Measurements from ENCODE around the gene GLP1R.

GLP1R gene

DNA sequence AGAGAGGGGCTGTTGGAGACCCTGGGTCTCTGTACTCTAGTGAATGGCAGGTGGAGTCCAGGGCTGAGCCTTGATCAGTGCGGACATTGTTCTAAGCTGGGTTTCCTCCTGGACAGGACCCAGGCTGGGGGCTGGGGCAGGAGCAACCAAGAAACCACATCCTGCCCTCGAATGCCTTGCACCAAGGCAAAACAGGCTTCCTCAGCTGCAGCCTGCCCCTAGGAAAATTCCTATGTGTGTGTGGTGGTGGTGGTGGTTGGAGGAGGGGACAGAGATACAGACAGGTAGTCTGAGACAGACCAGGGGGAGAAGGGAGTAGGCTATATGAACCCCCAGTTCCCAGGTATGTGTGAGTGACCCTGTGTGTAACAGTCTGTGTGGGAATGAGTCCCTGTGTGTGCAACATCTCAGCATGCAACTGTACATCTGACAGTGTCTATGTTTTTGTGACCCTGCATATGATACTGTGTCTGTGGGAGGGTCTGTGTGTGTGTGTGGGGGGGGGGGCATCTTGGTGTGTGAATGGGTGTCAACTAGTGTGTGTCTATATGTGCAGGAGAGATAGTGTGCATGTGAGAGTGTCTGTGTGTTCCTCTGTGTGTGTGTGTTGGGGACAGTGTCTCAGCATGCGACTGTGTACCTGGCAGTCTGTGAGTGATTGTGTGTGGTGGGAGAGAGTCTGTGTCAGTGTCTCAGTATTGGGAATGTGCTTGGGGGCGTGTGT, 3.0 kb downstream of the GLP1R start:
- H3K4me3 ChIP-seq (ENCODE audit: low read length), result no peak overlapping the region
- H3K27ac ChIP-seq (ENCODE audit: low read depth, low read length), result no peak overlapping the region
- no peaks in the 10 kb centered on the region for H3K9me2 ChIP-seq (replicated peaks; ENCODE audit: control insufficient read depth, low read length)
- no peaks in the 10 kb centered on the region for H3F3A ChIP-seq (ENCODE audit: control insufficient read depth, insufficient read depth)
- no peaks in the 10 kb centered on the region for H3K4me1 ChIP-seq (ENCODE audit: control insufficient read depth, low read length)
- H3K36me3 ChIP-seq (ENCODE audit: control insufficient read depth, low read length), result no peaks in the 10 kb centered on the region
- no peak overlapping the region for H3K4me2 ChIP-seq (ENCODE audit: low read length)
- H3K9me3 ChIP-seq (ENCODE audit: control insufficient read depth, insufficient read depth, low read length), result no peaks in the 10 kb centered on the region
- H3K27me3 ChIP-seq (ENCODE audit: control insufficient read depth, low read length), result peaks cover 7% of the 10 kb centered on the region; the same call in 1 of the 2 replicates
- TF ChIP-seq EZH2phosphoT487 (IDR thresholded peaks at IDR 0.05; ENCODE audit: borderline replicate concordance, low read length), result no peak
- TF ChIP-seq, protein P1, sequence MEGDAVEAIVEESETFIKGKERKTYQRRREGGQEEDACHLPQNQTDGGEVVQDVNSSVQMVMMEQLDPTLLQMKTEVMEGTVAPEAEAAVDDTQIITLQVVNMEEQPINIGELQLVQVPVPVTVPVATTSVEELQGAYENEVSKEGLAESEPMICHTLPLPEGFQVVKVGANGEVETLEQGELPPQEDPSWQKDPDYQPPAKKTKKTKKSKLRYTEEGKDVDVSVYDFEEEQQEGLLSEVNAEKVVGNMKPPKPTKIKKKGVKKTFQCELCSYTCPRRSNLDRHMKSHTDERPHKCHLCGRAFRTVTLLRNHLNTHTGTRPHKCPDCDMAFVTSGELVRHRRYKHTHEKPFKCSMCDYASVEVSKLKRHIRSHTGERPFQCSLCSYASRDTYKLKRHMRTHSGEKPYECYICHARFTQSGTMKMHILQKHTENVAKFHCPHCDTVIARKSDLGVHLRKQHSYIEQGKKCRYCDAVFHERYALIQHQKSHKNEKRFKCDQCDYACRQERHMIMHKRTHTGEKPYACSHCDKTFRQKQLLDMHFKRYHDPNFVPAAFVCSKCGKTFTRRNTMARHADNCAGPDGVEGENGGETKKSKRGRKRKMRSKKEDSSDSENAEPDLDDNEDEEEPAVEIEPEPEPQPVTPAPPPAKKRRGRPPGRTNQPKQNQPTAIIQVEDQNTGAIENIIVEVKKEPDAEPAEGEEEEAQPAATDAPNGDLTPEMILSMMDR (IDR thresholded peaks at IDR 0.05; ENCODE audit: low read depth, low read length, poor library complexity, severe bottlenecking), result no peak
- no peaks in the 10 kb centered on the region for H4K20me1 ChIP-seq (ENCODE audit: control insufficient read depth, insufficient read depth, low read depth, low read length)
- H3K79me2 ChIP-seq (ENCODE audit: control insufficient read depth, low read length), result no peaks in the 10 kb centered on the region

DNA sequence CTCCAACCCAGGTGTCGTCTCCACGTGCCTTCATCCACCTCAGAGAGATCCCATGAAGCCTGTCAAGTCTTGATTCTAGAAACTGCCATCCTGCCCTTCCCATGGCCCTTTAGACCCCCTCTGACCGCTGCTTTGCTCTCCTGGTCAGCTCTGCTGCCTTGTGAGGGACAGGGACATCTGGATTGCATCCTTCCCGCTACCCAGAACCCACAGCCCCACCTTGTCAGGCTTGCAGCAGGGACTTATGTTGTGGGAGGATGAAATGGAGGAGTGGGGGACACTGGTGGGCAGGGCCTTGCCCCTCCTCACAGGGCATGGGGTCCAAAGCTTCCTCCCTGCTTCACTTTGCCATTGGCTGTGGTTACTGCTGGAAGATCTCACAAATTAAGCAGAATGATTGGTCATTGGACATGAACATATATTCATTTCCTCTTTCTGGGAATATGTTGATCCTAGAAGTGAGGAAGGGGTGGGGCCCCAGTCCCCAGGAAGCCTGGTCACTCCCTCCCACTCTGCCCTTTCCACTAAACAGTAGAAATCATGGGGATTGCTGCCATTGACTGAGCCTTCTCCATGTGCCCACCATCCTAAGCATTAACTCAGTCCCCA, 4.5 kb downstream of the GLP1R start:
- Histone ChIP-seq H3K36me3 (ENCODE audit: control insufficient read depth, low read length) (no peaks in the 10 kb centered on the region), H3K79me2 (ENCODE audit: control insufficient read depth, low read length) (no peaks in the 10 kb centered on the region), H3K9me2 (replicated peaks; ENCODE audit: control insufficient read depth, low read length) (no peaks in the 10 kb centered on the region), H3K27me3 (ENCODE audit: control insufficient read depth, low read length) (0 out of 2 replicates have a peak, but pooled peaks cover 4% of the 10 kb centered on the region), H4K20me1 (ENCODE audit: control insufficient read depth, insufficient read depth, low read depth, low read length) (no peaks in the 10 kb centered on the region), H3K9me3 (ENCODE audit: control insufficient read depth, insufficient read depth, low read length) (no peaks in the 10 kb centered on the region), H3K4me3 (ENCODE audit: low read length) (no peak overlapping the region), H3K27ac (ENCODE audit: low read depth, low read length) (no peak overlapping the region), H3F3A (ENCODE audit: control insufficient read depth, insufficient read depth) (no peaks in the 10 kb centered on the region), H3K4me2 (ENCODE audit: low read length) (no peak overlapping the region), H3K4me1 (ENCODE audit: control insufficient read depth, low read length) (no peaks in the 10 kb centered on the region)
- no peak for TF ChIP-seq EZH2phosphoT487 (IDR thresholded peaks at IDR 0.05; ENCODE audit: borderline replicate concordance, low read length)
- TF ChIP-seq, protein P1 (IDR thresholded peaks at IDR 0.05; ENCODE audit: low read depth, low read length, poor library complexity, severe bottlenecking), result no peak

DNA sequence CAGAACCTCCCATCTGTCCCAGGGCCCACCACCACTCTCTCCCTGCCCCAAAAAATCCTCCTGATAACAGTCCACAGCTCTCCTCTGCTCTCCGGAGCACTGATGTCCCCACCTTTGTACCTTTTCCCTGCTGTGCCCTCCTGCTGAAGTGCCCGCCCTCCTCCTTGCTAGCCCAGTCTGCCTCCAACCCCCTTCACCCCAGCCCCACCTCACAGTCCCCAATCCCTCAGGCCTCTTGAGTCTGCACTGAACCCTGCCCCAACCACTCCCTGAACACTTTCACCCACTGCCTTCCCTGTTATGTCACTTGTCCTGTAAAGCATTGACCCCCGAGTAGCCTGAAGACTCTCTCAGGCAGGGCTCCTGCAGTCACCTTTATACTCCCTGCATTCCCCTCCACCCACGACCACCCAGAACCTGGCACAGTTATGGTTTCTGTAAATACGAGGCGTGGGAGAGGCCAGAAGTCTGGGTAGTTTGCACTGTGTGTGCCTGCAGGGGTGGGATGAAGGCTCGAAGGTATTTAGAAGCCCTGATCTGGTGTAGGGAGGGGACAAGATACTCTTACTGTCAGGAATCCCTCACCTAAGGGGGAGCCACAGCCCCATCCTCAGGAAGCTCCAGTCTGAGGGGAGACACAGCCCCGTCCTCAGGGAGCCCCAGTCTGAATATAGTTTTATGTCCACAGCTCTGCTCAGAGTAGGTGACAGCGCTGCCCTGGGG, 5.4 kb downstream of the GLP1R start:
- Histone ChIP-seq H3K4me2 (ENCODE audit: low read length) (no peak overlapping the region), H3K27me3 (ENCODE audit: control insufficient read depth, low read length) (0 out of 2 replicates have a peak, but pooled peaks cover 4% of the 10 kb centered on the region), H3K4me1 (ENCODE audit: control insufficient read depth, low read length) (no peaks in the 10 kb centered on the region), H3F3A (ENCODE audit: control insufficient read depth, insufficient read depth) (no peaks in the 10 kb centered on the region), H4K20me1 (ENCODE audit: control insufficient read depth, insufficient read depth, low read depth, low read length) (no peaks in the 10 kb centered on the region), H3K27ac (ENCODE audit: low read depth, low read length) (no peak overlapping the region), H3K9me3 (ENCODE audit: control insufficient read depth, insufficient read depth, low read length) (no peaks in the 10 kb centered on the region), H3K9me2 (replicated peaks; ENCODE audit: control insufficient read depth, low read length) (no peaks in the 10 kb centered on the region), H3K4me3 (ENCODE audit: low read length) (no peak overlapping the region), H3K79me2 (ENCODE audit: control insufficient read depth, low read length) (no peaks in the 10 kb centered on the region), H3K36me3 (ENCODE audit: control insufficient read depth, low read length) (no peaks in the 10 kb centered on the region)
- TF ChIP-seq EZH2phosphoT487 (IDR thresholded peaks at IDR 0.05; ENCODE audit: borderline replicate concordance, low read length), result no peak
- TF ChIP-seq, protein P1 (IDR thresholded peaks at IDR 0.05; ENCODE audit: low read depth, low read length, poor library complexity, severe bottlenecking), result no peak
